Chondrocyte (in vitro differentiated cells): ENCODE measurements around the gene PHF5A. TPM values are rescaled to one million over a fixed set of nuclear protein-coding genes. Genes with fewer than 3 reads are reported as not detected.

Experiments
- DNase-seq: peaks from one replicate; pipeline ENCODE4 v3.0.0; 2021; ENCODE audit warnings: mixed read lengths, low spot score
- H3K27ac Mint-ChIP-seq: one replicate; pipeline ENCODE4 v1.8.0; 2021; ENCODE audit warnings: mild to moderate bottlenecking, moderate library complexity, mixed read lengths; ENCODE audit not compliant: unreplicated experiment
- H3K27me3 Mint-ChIP-seq: 2 replicates; pipeline ENCODE4 v1.8.0; 2021; ENCODE audit warnings: low read depth, mixed read lengths
- H3K36me3 Mint-ChIP-seq: 2 replicates; pipeline ENCODE4 v1.8.0; 2021; ENCODE audit warnings: low read depth, mixed read lengths
- H3K4me1 Mint-ChIP-seq: 2 replicates; pipeline ENCODE4 v1.8.0; 2021; ENCODE audit warnings: low read depth, mild to moderate bottlenecking, mixed read lengths
- H3K4me3 Mint-ChIP-seq: one replicate; pipeline ENCODE4 v1.8.0; 2021; ENCODE audit warnings: mild to moderate bottlenecking, moderate library complexity, mixed read lengths; ENCODE audit not compliant: unreplicated experiment
- H3K9me3 Mint-ChIP-seq: 2 replicates; pipeline ENCODE4 v1.8.0; 2021; ENCODE audit warnings: low read depth, mixed read lengths
- CTCF ChIP-seq: fragments of 200-600 bp; sonication (generic); IDR thresholded peaks from 2 replicates; pipeline ENCODE4 v1.5.0; 2021; ENCODE audit warnings: antibody characterized with exemption, mild to moderate bottlenecking, moderate library complexity
- total RNA-seq: library from RNA; stranded (reverse); gene quantifications from 3 replicates; pipeline ENCODE4 v1.2.1, GENCODE V29; 2021

Gene PHF5A
- total RNA-seq, 1 donor from 2014 or later = 26.8 TPM

- Mint-ChIP-seq H3K4me1 (no peaks in the 10 kb centered on the region), H3K4me3 (no peak overlapping the region), H3K9me3 (no peaks in the 10 kb centered on the region), H3K27ac (no peak overlapping the region), H3K27me3 (no peaks in the 10 kb centered on the region), H3K36me3 (peaks cover 14% of the 10 kb centered on the region)
- no peak for TF ChIP-seq CTCF
- DNase-seq = no peak
Measured at GRCh38 chr22:41504816-41505215, 36.3 kb upstream of the PHF5A start.

GRCh38 chr22:41504397-41504796, 35.9 kb upstream of the PHF5A start:
- no peak for TF ChIP-seq CTCF
- no peak overlapping the region for H3K27ac Mint-ChIP-seq
- no peaks in the 10 kb centered on the region for H3K9me3 Mint-ChIP-seq
- no peaks in the 10 kb centered on the region for H3K4me1 Mint-ChIP-seq
- no peak for DNase-seq
- no peak overlapping the region for H3K4me3 Mint-ChIP-seq
- no peaks in the 10 kb centered on the region for H3K27me3 Mint-ChIP-seq
- H3K36me3 Mint-ChIP-seq = peaks cover 17% of the 10 kb centered on the region

- Mint-ChIP-seq H3K27ac (no peak overlapping the region), H3K9me3 (no peaks in the 10 kb centered on the region), H3K4me3 (no peak overlapping the region), H3K4me1 (no peaks in the 10 kb centered on the region), H3K27me3 (no peaks in the 10 kb centered on the region), H3K36me3 (peaks cover 15% of the 10 kb centered on the region)
- no peak for DNase-seq
- peak; percentile 59 for TF ChIP-seq CTCF
Measured at GRCh38 chr22:41501209-41501608, 32.7 kb upstream of the PHF5A start.

GRCh38 chr22:41500303-41500702, 31.8 kb upstream of the PHF5A start:
- Mint-ChIP-seq H3K4me1 (no peaks in the 10 kb centered on the region), H3K27me3 (no peaks in the 10 kb centered on the region), H3K36me3 (peaks cover 15% of the 10 kb centered on the region), H3K9me3 (no peaks in the 10 kb centered on the region), H3K4me3 (no peak overlapping the region), H3K27ac (no peak overlapping the region)
- no peak for DNase-seq
- no peak for TF ChIP-seq CTCF

GRCh38 chr22:41499624-41500280, 31.3 kb upstream of the PHF5A start:
- Mint-ChIP-seq H3K4me1 (no peaks in the 10 kb centered on the region), H3K27ac (no peak overlapping the region), H3K36me3 (peaks cover 13% of the 10 kb centered on the region), H3K27me3 (no peaks in the 10 kb centered on the region), H3K9me3 (no peaks in the 10 kb centered on the region), H3K4me3 (no peak overlapping the region)
- no peak for DNase-seq
- no peak for TF ChIP-seq CTCF
